Panc1 (cell line): ENCODE results near the gene NAP1L5.

Experiments used
- POLR2AphosphoS5 ChIP-seq: IDR thresholded peaks from 2 replicates; pipeline ENCODE4 v1.6.1; 2012; ENCODE audit warnings: mild to moderate bottlenecking, low read depth, low read length, moderate library complexity
- TF ChIP-seq, protein P1 (sequence below): fragments of 450-650 bp; IDR thresholded peaks from 2 replicates; pipeline ENCODE4 v1.5.1; 2017; ENCODE audit warnings: mild to moderate bottlenecking

DNA sequence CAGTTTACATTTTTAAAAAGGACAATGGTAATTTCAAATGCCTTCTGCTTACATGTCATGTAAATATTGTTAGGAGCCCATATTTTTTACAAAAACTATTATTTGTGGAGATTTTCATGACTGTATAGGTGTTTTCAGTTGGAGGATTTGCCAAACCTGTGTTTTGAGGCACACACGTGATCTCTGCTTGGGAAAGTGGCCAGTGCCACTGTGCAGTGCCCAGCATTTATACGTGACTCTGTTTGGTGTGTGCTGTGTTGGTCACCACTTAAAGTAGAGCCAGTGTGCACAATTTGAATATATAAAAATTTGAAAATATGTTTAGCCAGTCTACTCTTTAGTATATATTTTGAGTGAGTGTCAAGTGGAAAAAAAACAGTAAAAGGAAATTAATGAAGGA lies 26.8 kb upstream of the NAP1L5 start:
- TF ChIP-seq POLR2AphosphoS5, result no peak
- TF ChIP-seq, protein P1, sequence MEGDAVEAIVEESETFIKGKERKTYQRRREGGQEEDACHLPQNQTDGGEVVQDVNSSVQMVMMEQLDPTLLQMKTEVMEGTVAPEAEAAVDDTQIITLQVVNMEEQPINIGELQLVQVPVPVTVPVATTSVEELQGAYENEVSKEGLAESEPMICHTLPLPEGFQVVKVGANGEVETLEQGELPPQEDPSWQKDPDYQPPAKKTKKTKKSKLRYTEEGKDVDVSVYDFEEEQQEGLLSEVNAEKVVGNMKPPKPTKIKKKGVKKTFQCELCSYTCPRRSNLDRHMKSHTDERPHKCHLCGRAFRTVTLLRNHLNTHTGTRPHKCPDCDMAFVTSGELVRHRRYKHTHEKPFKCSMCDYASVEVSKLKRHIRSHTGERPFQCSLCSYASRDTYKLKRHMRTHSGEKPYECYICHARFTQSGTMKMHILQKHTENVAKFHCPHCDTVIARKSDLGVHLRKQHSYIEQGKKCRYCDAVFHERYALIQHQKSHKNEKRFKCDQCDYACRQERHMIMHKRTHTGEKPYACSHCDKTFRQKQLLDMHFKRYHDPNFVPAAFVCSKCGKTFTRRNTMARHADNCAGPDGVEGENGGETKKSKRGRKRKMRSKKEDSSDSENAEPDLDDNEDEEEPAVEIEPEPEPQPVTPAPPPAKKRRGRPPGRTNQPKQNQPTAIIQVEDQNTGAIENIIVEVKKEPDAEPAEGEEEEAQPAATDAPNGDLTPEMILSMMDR, result no peak
